ENCODE measurements around the gene SPATA46.
"Not testable (repeated sequence)": the region's sequence is repeated elsewhere in the genome, so short reads cannot be mapped to it uniquely, and the experiment has no call there.

SPATA46 gene

DNA sequence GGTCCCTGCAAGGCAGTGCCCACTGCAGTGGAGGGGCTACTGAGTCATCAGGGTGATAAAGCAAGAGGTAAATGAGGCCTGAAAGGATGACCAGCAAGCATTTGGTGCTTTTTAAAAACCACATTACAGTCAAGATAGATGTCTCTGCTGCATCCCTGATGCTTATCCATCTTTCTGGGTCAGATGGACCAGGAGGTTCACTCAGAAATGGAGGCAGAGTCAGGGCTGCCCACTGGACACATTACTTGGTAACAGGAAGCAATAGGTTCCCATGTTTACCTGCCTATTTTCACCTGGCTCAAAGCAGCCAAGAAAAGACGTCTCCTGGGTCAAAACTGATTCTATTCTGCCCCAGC, 3.6 kb downstream of the SPATA46 start:
- no peak for DNase-seq

- no peak for DNase-seq
These were observed 4.2 kb downstream of the SPATA46 start for GRCh38 chr1:162372159-162373071.

- DNase-seq = no peak
These were observed 5.0 kb downstream of the SPATA46 start for GRCh38 chr1:162371611-162372010.

GRCh38 chr1:162370721-162371120, 5.9 kb downstream of the SPATA46 start:
- no peak for DNase-seq

- DNase-seq = no peak
These were observed 6.5 kb downstream of the SPATA46 start for GRCh38 chr1:162370161-162370560.

DNA sequence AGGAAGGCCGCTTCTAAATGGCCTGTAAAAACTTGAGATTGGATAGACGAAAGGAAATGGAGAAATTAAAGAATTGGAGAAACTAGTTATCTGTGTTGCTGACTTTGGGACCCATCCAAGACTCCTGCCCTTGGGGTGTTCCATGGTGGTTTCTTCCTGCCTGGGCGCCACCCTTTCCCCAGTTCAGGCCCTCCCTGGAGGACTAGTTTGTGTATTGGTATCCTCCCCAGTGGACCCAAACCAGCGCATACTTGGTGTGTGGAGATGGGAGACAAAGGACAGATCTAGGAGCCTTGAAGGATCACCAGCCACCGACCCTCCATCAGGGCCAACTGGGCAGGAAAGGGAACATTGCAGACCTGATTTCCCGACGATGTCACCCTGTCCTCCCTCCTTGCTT, 7.1 kb downstream of the SPATA46 start:
- no peak for DNase-seq

GRCh38 chr1:162368451-162368850, 8.2 kb downstream of the SPATA46 start:
- no peak for DNase-seq

DNA sequence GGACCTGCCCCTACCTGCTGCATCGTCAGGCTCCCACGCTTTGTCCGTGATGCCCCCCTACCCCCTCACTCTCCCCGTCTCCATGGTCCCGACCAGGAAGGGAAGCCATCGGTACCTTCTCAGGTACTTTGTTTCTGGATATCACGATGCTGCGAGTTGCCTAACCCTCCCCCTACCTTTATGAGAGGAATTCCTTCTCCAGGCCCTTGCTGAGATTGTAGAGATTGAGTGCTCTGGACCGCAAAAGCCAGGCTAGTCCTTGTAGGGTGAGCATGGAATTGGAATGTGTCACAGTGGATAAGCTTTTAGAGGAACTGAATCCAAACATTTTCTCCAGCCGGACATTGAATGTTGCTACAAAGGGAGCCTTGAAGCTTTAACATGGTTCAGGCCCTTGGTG, 8.9 kb downstream of the SPATA46 start:
- no peak for DNase-seq

GRCh38 chr1:162367073-162367472, 9.6 kb downstream of the SPATA46 start:
- no peak for DNase-seq

DNA sequence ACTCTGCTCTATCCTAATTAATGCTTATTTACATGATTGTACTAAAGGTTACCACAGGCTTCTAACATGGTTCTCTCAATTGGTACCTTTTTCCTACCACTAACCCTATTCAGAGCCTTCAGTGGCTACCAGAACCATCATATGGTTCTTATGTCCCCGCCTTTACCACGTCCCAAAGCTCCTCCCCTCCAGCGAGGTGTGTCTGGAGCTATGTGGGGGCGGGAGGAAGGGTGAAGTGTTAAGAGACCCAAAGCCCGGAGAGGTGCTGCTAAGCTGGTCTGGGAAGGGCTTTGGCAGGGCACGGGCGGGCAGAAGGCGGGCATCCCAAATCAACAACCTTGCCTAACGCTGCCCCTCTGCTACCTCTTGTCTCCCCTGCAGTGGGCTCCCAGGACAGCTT, 10.0 kb downstream of the SPATA46 start:
- no peak for DNase-seq

DNA sequence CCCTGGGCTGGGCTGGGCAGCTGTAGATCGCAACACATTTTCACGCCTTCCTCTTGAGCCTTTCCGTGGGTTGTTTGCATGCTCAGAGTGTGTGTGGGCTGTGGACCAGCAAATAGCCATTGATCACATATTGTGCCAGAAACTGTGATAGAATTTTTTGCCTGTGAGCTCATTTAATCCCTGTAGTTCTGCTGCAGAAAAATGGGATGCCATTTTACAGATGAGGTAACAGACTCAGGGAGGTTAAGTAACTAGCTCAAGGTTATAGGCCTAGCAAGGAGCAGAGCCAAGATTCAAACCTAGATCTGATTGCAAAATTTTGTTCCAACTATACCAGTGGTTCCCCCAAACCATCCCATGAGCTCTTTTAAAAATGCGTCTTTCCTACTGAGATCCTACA, 10.5 kb downstream of the SPATA46 start:
- DNase-seq = no peak

DNA sequence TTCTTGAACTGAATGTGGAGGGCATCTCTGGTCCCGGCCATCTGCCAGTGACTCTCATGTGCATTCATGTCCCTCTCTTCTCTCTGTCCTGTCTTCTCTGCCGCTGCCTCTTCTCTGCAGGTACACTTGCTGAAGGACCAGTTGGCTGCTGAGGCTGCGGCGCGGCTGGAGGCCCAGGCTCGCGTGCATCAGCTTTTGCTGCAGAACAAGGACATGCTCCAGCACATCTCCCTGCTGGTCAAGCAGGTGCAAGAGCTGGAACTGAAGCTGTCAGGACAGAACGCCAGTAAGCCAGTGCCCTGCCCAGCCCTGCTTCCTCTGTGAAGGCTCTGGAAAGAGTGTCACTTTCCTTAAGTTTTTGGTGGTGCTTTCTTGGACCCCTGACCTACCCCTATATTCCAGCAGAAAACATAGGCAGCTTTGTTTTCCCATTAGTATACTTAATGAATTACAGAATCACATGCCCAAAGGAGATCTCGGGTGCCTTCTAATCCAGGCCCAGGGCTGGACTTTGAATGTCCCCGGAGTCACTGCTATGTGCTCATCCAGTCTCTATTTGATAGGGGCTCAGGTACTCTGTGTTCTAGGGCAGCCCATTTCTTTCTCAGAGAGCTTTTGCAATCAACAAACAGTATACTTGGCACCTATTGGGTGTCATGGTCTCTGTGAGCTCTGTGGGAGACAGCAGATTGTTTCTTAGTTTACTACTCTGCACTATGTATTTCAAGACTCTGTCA, 11.2 kb downstream of the SPATA46 start:
- no peak for DNase-seq

- DNase-seq = no peak
These were observed 12.2 kb downstream of the SPATA46 start for GRCh38 chr1:162364498-162364897.

DNA sequence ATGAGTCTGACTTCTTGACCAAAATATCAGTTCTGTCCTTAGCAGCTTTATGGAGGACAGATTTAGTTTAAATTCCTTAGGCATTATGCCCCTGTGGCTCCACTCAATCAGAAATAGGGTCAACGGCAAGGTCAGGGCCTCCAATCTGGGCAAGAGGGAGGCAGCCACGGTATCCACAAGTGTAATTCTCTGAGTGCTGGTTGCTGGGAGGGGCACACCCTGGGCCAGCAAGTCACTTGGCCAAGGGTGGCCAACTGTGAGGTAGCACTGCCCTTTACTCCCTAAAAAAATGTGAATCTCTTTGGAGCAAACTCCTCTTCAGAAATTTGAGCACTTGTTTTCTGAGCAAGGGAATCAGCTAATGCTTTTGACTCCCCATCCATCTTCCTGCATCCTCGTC, 12.8 kb downstream of the SPATA46 start:
- no peak for DNase-seq

DNA sequence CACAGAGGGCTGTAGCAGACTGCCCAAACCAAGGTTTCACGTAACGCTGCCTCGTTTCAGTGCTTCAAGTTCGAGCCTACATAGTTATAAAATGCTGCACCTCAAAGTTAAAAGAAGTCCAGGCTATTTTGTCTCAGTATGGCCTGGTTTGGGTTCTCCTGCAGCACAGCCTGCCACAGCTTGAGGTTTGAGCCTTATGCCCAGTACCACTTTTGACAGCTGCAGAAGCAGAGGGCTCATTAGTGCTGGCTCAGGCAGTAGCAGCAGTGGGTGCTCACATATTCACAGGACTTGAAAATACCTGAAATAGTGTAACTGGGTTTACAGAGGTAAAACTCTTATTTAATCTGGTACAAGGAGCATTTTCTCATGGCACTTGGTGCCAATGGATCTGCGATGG, 15.3 kb downstream of the SPATA46 start:
- no peak for DNase-seq

DNA sequence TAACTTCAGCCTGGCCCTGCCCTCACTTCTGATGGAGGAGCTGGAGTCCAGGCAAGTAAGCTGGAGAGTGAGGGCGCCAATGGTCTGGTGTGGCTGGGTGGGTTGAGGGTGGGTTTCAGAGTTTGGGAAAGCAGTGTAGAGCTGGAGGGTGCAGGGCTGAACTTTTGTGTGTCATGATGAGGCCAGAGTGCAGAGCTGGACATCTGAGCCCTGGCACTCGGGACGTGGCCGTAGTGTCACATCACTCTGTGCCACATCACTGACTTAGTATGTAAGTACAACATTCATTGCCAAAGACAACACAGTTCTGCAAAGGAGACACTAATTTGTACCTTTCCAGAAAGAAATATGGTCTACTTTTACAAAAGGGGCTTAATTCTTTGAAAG, 15.8 kb downstream of the SPATA46 start:
- DNase-seq = no peak

GRCh38 chr1:162360237-162360873, 16.3 kb downstream of the SPATA46 start:
- no peak for DNase-seq

DNA sequence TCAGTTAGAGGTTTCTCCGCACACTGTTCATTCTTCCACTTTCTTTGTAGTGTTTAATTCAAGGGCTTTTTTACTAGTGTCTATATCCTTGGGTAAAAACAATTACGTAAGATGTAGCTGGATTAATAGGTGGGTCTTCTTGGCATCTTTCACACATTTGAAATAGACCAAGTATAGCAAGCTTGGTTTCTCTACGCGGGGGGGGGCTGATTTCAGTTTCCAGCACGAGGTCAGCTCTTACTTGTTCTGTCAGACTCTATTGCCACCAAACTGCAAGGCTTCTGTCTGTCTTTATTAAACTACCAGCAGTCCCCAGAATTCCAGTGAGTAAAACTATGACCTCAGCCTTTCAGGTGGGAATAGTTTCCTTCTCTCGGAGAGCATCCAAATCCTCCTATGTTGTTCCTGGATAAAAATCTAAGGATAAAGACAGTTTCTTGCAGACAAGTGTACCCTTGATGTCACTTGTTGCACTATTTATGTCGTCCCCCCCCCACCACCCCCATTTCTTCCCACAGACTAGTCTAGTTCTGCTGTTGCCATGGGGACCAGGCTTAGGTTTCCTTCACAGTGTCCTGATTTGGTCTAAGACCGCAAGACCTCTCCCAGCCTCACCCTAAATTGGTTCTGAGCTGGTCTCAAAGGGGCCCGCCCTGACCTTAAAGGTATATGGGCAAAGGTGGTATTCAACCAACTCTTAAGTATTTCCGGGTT, 17.0 kb downstream of the SPATA46 start:
- DNase-seq = no peak

DNA sequence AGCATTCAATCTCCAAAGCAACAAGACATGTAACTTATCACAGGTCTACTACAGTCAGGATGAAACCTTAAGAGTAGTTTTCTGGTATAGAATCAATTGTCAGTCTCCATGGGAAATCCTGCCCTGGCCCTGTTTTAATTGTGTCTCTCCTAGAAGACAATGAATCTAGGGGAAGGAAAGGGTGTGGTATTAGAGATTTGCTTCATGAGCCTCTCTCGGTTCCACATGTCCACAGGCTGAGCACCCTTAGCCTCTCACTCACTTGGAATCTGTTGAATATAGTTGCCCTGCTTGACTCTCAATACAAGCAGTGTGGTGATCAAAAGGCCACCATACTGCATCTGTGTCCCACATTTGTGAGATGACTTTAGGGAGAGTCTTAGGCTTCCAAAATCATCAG, 17.7 kb downstream of the SPATA46 start:
- DNase-seq = no peak

DNA sequence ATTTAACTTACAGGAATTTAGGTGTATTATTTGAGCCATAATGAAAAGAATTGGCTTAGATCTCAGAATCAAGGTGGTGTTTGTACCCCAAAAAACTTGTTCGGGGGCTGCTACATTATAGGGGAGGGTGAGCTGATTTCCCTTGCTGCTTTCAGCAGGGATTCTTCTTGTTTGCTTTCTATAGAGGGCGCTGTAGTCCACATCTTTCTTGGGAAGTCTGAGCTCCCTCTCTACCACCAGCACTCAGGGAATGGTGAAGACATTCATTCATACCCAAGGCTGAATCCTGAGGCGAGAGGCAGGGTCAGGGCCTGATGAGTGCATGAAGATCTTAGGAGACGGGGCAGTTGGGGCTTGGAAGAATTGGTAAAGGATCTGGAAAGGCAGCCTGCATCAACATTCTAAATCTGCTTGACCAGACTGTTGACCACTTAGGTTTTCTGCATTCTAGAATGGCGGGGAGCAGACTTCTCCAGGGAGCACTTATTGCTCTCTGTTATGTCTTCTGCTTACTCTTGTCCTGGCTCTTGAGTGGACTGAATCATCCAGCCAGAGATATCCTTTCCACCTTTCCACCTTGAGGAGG, 18.9 kb downstream of the SPATA46 start:
- DNase-seq = no peak

- no peak for DNase-seq
These were observed 23.0 kb downstream of the SPATA46 start for GRCh38 chr1:162353702-162354101.

- DNase-seq = no peak
These were observed 23.6 kb downstream of the SPATA46 start for GRCh38 chr1:162353078-162353477.

DNA sequence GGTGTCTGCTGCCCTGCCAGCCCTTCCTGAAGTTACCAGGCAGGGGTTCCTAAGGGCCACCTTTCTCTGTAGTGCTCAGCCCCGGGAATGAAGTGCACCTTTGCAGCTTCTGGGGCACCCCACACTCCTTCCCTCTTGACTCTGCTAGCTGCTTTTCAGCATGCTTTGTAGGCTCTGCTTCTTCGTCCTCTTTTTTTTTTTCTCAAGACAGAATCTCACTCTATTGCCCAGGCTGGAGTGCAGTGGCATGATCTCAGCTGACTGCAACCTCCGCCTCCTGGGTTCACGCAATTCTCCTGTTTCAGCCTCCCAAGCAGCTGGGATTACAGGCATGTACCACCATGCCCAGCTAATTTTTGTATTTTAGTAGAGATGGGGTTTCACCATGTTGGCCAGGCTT, 24.8 kb downstream of the SPATA46 start:
- DNase-seq = not testable (repeated sequence)
